Neural cell (in vitro differentiated cells): ENCODE measurements around the gene STAT5B.

Experiments used
- CTCF ChIP-seq: fragments of 450-650 bp; IDR thresholded peaks from 2 replicates; pipeline ENCODE4 v1.5.1; 2014; ENCODE audit warnings: antibody characterized with exemption, mild to moderate bottlenecking, moderate library complexity; ENCODE audit not compliant: poor library complexity, severe bottlenecking
- EP300 ChIP-seq: fragments of 450-650 bp; conservative IDR thresholded peaks from 2 replicates; pipeline ENCODE4 v1.6.1; 2014; ENCODE audit warnings: antibody characterized with exemption, mild to moderate bottlenecking, moderate library complexity; ENCODE audit not compliant: poor library complexity, severe bottlenecking
- EZH2 ChIP-seq: fragments of 200-600, 300-800 bp; shearing (Covaris generic), sonication (generic); IDR thresholded peaks from 2 replicates; pipeline ENCODE4 v1.6.1; 2014; ENCODE audit warnings: antibody characterized with exemption, low read length, borderline replicate concordance, mild to moderate bottlenecking; ENCODE audit not compliant: insufficient read depth, poor library complexity, severe bottlenecking
- MXI1 ChIP-seq: fragments of 450-650 bp; conservative IDR thresholded peaks from 2 replicates; pipeline ENCODE4 v1.6.1; 2014; ENCODE audit warnings: antibody characterized with exemption, mild to moderate bottlenecking; ENCODE audit not compliant: poor library complexity, severe bottlenecking
- POLR2AphosphoS5 ChIP-seq: IDR thresholded peaks from 2 replicates; pipeline ENCODE4 v1.6.1; 2012
- RAD21 ChIP-seq: fragments of 450-650 bp; conservative IDR thresholded peaks from 2 replicates; pipeline ENCODE4 v1.6.1; 2014; ENCODE audit warnings: antibody characterized with exemption, mild to moderate bottlenecking, moderate library complexity
- SMC3 ChIP-seq: fragments of 450-650 bp; conservative IDR thresholded peaks from 2 replicates; pipeline ENCODE4 v1.6.1; 2014; ENCODE audit warnings: antibody characterized with exemption, mild to moderate bottlenecking, moderate library complexity; ENCODE audit not compliant: poor library complexity
- TF ChIP-seq, protein P1 (sequence below): IDR thresholded peaks from 2 replicates; pipeline ENCODE4 v1.6.1; 2012; ENCODE audit warnings: borderline replicate concordance

DNA sequence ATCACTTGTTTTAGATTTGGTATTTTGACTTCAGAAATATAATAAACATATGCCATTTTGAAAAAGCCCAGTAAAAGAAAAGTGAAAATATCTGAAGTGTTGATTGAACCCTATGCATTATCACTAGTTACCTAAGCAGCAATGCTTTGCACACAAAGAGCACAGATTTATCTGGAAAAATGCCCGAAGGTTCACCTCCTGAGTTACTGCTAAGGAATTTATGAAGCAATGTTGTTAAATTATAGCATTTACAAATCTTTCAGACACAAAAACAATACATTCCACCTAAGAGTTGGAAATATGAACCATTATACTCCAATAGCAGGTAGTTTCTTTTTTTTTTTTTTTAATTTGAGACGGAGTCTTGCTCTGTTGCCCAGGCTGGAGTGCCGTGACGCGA lies 43.0 kb downstream of the STAT5B start:
- no peak for TF ChIP-seq EP300
- no peak for TF ChIP-seq EZH2
- TF ChIP-seq CTCF: no peak
- no peak for TF ChIP-seq MXI1
- no peak for TF ChIP-seq RAD21
- TF ChIP-seq, protein P1, sequence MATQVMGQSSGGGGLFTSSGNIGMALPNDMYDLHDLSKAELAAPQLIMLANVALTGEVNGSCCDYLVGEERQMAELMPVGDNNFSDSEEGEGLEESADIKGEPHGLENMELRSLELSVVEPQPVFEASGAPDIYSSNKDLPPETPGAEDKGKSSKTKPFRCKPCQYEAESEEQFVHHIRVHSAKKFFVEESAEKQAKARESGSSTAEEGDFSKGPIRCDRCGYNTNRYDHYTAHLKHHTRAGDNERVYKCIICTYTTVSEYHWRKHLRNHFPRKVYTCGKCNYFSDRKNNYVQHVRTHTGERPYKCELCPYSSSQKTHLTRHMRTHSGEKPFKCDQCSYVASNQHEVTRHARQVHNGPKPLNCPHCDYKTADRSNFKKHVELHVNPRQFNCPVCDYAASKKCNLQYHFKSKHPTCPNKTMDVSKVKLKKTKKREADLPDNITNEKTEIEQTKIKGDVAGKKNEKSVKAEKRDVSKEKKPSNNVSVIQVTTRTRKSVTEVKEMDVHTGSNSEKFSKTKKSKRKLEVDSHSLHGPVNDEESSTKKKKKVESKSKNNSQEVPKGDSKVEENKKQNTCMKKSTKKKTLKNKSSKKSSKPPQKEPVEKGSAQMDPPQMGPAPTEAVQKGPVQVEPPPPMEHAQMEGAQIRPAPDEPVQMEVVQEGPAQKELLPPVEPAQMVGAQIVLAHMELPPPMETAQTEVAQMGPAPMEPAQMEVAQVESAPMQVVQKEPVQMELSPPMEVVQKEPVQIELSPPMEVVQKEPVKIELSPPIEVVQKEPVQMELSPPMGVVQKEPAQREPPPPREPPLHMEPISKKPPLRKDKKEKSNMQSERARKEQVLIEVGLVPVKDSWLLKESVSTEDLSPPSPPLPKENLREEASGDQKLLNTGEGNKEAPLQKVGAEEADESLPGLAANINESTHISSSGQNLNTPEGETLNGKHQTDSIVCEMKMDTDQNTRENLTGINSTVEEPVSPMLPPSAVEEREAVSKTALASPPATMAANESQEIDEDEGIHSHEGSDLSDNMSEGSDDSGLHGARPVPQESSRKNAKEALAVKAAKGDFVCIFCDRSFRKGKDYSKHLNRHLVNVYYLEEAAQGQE: no peak
- no peak for TF ChIP-seq POLR2AphosphoS5
- no peak for TF ChIP-seq SMC3
